Keratinocyte (primary cell): ENCODE measurements around the gene SELPLG. TPM values are rescaled to one million over a fixed set of nuclear protein-coding genes. Genes with fewer than 3 reads are reported as not detected.

Experiments
- DNase-seq: peaks from one replicate; pipeline ENCODE4 v3.0.0-alpha.2; 2011; ENCODE audit warnings: low read depth, missing footprints, low spot score
- FAIRE-seq: peaks from 2 replicates; lab custom pipeline; 2011; peaks lifted over from hg19 to GRCh38; lab: Jason Lieb, UNC
- H2AFZ ChIP-seq: 2 replicates; pipeline ENCODE4 v1.6.0; 2012; ENCODE audit warnings: low read length, control low read depth, inconsistent platforms; ENCODE audit not compliant: control insufficient read depth
- H3K27ac ChIP-seq: 2 replicates; pipeline ENCODE4 v1.5.1; 2011; ENCODE audit warnings: low read length; ENCODE audit not compliant: control insufficient read depth, insufficient read depth
- H3K27me3 ChIP-seq: 3 replicates; pipeline ENCODE4 v1.6.0; 2011; ENCODE audit warnings: low read length; ENCODE audit not compliant: control insufficient read depth, insufficient read depth; ENCODE audit errors: extremely low read depth
- H3K36me3 ChIP-seq, 2 experiments: 2 replicates in 1 of 2; 3 replicates in 1 of 2; pipeline ENCODE4 v1.5.1; 2011; ENCODE audit warnings: low read length in 2 of 2, mild to moderate bottlenecking in 1 of 2; ENCODE audit not compliant: control insufficient read depth in 2 of 2, insufficient read depth in 2 of 2; ENCODE audit errors: extremely low read depth in 1 of 2
- H3K4me1 ChIP-seq: 3 replicates; pipeline ENCODE4 v1.5.1; 2011; ENCODE audit warnings: low read length; ENCODE audit not compliant: control insufficient read depth, insufficient read depth; ENCODE audit errors: extremely low read depth
- H3K4me2 ChIP-seq: 3 replicates; pipeline ENCODE4 v1.6.0; 2011; ENCODE audit warnings: low read depth, low read length; ENCODE audit not compliant: control insufficient read depth, insufficient read depth; ENCODE audit errors: extremely low read depth
- H3K4me3 ChIP-seq, 3 experiments: fragments of 200-600 bp in 1 of 3; sonication (generic) in 1 of 3; 2 replicates in 2 of 3; 3 replicates in 1 of 3; pipeline ENCODE4 v1.5.1; 2011 to 2016; ENCODE audit warnings: low read length in 3 of 3, mild to moderate bottlenecking in 3 of 3, control low read depth in 2 of 3, inconsistent platforms in 1 of 3, low read depth in 1 of 3, mixed read lengths in 1 of 3, mixed run types in 1 of 3, moderate library complexity in 1 of 3; ENCODE audit not compliant: control insufficient read depth in 2 of 3, insufficient read depth in 2 of 3; ENCODE audit errors: extremely low read depth in 1 of 3
- H3K79me2 ChIP-seq: 2 replicates; pipeline ENCODE4 v1.6.0; 2012; ENCODE audit warnings: low read length; ENCODE audit not compliant: control insufficient read depth, insufficient read depth
- H3K9ac ChIP-seq: 3 replicates; pipeline ENCODE4 v1.6.0; 2011; ENCODE audit warnings: low read length; ENCODE audit not compliant: control insufficient read depth, insufficient read depth; ENCODE audit errors: extremely low read depth
- H3K9me1 ChIP-seq: 3 replicates; pipeline ENCODE4 v1.6.0; 2011; ENCODE audit warnings: low read length; ENCODE audit not compliant: control insufficient read depth, insufficient read depth; ENCODE audit errors: extremely low read depth
- H3K9me3 ChIP-seq: 2 replicates; pipeline ENCODE4 v1.5.1; 2012; ENCODE audit warnings: low read depth, low read length; ENCODE audit not compliant: control insufficient read depth
- H4K20me1 ChIP-seq: 3 replicates; pipeline ENCODE4 v1.6.0; 2011; ENCODE audit warnings: low read length; ENCODE audit not compliant: control insufficient read depth, insufficient read depth; ENCODE audit errors: extremely low read depth
- EZH2 ChIP-seq: IDR thresholded peaks from one replicate; pipeline ENCODE4 v1.6.1; 2012; ENCODE audit warnings: inconsistent platforms, mild to moderate bottlenecking, low read length, moderate library complexity
- dilution Hi-C: fragments of 300-500 bp; cut with MboI; formaldehyde crosslinking; loops from one replicate; pipeline ENCODE4 v1.7.0; 2020; ENCODE audit warnings: low sequenced_read_pairs; ENCODE audit not compliant: extremely low pct_ligation_motif_present
- polyA plus RNA-seq, 5 experiments: library from polyadenylated mRNA; depleted of rRNA in 3 of 5; stranded (reverse) in 3 of 5; stranded (forward) in 1 of 5; unstranded in 1 of 5; fragments of >200 nt; gene quantifications; 1 replicate in 1 of 5; 2 replicates in 3 of 5; 3 replicates in 1 of 5; pipeline versions ENCODE4 v1.2.1 to v1.2.3, GENCODE V29; 2011 to 2012; ENCODE audit warnings: missing spikeins in 2 of 5, low read depth in 1 of 5, low replicate concordance in 1 of 5
- small RNA-seq, 3 experiments: library from RNA; depleted of rRNA; stranded (forward); fragments of <200 nt; gene quantifications; one replicate each; pipeline ENCODE3, GENCODE V24; 2012; ENCODE audit warnings: low read depth in 3 of 3, low replicate concordance in 1 of 3; ENCODE audit not compliant: insufficient read length in 3 of 3
- TF ChIP-seq, protein P1 (sequence below), 3 experiments: IDR thresholded peaks in 1 of 3; conservative IDR thresholded peaks in 1 of 3; optimal IDR thresholded peaks in 1 of 3; 2 replicates in 2 of 3; 3 replicates in 1 of 3; pipeline versions ENCODE3 to v1.5.1; 2011; ENCODE audit warnings: low read length in 3 of 3, mild to moderate bottlenecking in 3 of 3, moderate library complexity in 2 of 3, control low read depth in 1 of 3, inconsistent platforms in 1 of 3; ENCODE audit not compliant: insufficient read depth in 2 of 3; ENCODE audit errors: extremely low read depth in 1 of 3

The SELPLG gene
- polyA plus RNA-seq, 1 donor (not counting 4 experiments of a cell fraction or from before 2014, with no cell fraction given) = 0.80 TPM

DNA sequence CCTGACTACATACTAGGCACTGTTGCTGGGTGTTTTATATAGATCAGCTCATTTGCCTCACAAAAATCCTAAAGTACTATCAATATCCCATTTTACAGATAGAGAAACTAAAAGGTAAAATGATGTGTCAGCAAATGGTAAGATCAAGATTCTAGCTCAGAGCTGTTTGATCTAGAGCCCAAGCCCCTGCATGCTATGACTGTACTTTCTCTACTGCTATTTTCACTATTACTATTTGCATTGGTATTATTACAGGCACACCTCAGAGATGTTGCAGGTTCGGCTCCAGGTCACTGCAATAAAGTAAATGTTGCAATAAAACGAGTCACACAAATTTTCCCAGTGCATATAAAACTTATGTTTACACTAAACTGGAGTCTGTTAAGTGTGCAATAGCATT lies 60.4 kb downstream of the SELPLG start:
- no peak overlapping the region for H2AFZ ChIP-seq
- no peak for TF ChIP-seq EZH2
- TF ChIP-seq, protein P1, sequence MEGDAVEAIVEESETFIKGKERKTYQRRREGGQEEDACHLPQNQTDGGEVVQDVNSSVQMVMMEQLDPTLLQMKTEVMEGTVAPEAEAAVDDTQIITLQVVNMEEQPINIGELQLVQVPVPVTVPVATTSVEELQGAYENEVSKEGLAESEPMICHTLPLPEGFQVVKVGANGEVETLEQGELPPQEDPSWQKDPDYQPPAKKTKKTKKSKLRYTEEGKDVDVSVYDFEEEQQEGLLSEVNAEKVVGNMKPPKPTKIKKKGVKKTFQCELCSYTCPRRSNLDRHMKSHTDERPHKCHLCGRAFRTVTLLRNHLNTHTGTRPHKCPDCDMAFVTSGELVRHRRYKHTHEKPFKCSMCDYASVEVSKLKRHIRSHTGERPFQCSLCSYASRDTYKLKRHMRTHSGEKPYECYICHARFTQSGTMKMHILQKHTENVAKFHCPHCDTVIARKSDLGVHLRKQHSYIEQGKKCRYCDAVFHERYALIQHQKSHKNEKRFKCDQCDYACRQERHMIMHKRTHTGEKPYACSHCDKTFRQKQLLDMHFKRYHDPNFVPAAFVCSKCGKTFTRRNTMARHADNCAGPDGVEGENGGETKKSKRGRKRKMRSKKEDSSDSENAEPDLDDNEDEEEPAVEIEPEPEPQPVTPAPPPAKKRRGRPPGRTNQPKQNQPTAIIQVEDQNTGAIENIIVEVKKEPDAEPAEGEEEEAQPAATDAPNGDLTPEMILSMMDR (optimal IDR thresholded peaks at IDR 0.05 in 1 of 3, IDR thresholded peaks at IDR 0.05 in 1 of 3, conservative IDR thresholded peaks at IDR 0.05 in 1 of 3; ENCODE audit: extremely low read depth in 1 of 3, insufficient read depth in 2 of 3, low read length in 3 of 3) = no peak
- H3K4me1 ChIP-seq = no peaks in the 10 kb centered on the region
- H4K20me1 ChIP-seq = no peaks in the 10 kb centered on the region
- H3K9me1 ChIP-seq = no peaks in the 10 kb centered on the region
- H3K79me2 ChIP-seq = no peaks in the 10 kb centered on the region
- FAIRE-seq (no peak), DNase-seq (no peak)
- no peaks in the 10 kb centered on the region for H3K9me3 ChIP-seq
- H3K27ac ChIP-seq = no peak overlapping the region
- no peak overlapping the region for H3K4me2 ChIP-seq
- H3K4me3 ChIP-seq = no peak overlapping the region
- H3K36me3 ChIP-seq = peaks cover 5 to 6% of the 10 kb centered on the region in 2 experiments
- H3K27me3 ChIP-seq = peaks cover 7% of the 10 kb centered on the region
- no peak overlapping the region for H3K9ac ChIP-seq
- dilution Hi-C loops = no loop called here

DNA sequence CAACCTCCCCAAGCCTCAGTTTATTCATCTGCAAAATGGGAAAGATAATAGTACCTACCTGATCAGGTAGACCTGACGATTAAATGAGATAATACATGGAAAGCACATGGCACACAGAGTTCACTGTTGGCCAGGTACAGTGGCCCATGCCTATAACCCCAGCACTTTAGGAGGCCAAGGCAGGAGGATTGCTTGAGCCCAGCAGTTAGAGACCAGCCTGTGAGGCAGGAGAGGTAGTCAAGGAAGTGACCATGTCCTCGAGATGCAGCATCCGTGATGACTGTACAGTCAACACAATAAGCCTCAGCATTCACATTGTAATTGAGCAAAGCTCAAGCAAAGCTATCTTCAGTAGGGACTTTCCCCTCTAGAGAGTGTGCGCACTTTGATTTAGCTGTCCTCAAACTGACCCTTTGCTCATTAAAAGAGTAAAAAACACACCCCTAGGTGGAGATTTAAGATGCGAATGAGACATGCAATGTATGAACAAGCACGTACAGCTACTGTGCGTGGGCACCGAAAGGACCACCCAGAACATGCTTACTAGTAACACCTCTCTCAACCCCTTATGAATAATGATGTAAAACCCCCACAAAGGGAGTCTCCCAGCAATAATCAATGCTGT lies 61.4 kb downstream of the SELPLG start:
- TF ChIP-seq EZH2 = no peak
- TF ChIP-seq, protein P1 (optimal IDR thresholded peaks at IDR 0.05 in 1 of 3, IDR thresholded peaks at IDR 0.05 in 1 of 3, conservative IDR thresholded peaks at IDR 0.05 in 1 of 3; ENCODE audit: extremely low read depth in 1 of 3, insufficient read depth in 2 of 3, low read length in 3 of 3) = no peak
- dilution Hi-C loops = no loop called here

More for the DNA sequence above, 61.4 kb downstream of the SELPLG start:
- Histone ChIP-seq H4K20me1 (no peaks in the 10 kb centered on the region), H3K9me3 (no peaks in the 10 kb centered on the region), H3K27me3 (peaks cover 7% of the 10 kb centered on the region), H3K79me2 (no peaks in the 10 kb centered on the region), H3K4me1 (no peaks in the 10 kb centered on the region), H2AFZ (no peak overlapping the region), H3K9me1 (no peaks in the 10 kb centered on the region), H3K9ac (no peak overlapping the region), H3K27ac (no peak overlapping the region), H3K4me2 (no peak overlapping the region), H3K4me3 (no peak overlapping the region), H3K36me3 (peaks cover 14 to 16% of the 10 kb centered on the region in 2 experiments)
- FAIRE-seq = no peak
- no peak for DNase-seq

Small RNAs within 50 kb of the gene (small RNA-seq; reads per million reads assigned to genes)
- gene RNU7-169P = 0 reads per million in 3 experiments

Other genes with a start within 250 kb of the SELPLG start
- 0.31 to 0.70 TPM (median 0.47 TPM) in 3 replicates for gene FICD, start 118.6 kb downstream of the SELPLG start, polyA plus RNA-seq
- 14.1 to 19.0 TPM (median 18.4 TPM) in 3 replicates for gene SART3, start 72.7 kb downstream of the SELPLG start, polyA plus RNA-seq
- 70.1 to 106 TPM (median 82.4 TPM) in 3 replicates for gene ISCU, start 71.3 kb downstream of the SELPLG start, polyA plus RNA-seq
- gene TMEM119, start 35.8 kb downstream of the SELPLG start, polyA plus RNA-seq = not detected in 3 replicates
- 230 to 283 TPM (median 268 TPM) in 3 replicates for gene CORO1C, start 97.6 kb upstream of the SELPLG start, polyA plus RNA-seq
- gene SSH1, start 223.7 kb upstream of the SELPLG start, polyA plus RNA-seq = 16.4 to 23.6 TPM (median 21.2 TPM) in 3 replicates
- not detected in 3 replicates for gene DAO, start 246.2 kb upstream of the SELPLG start, polyA plus RNA-seq